SJSA1 (cell line): ENCODE data around the gene COPZ1. TPM values are rescaled to one million over a fixed set of nuclear protein-coding genes. Genes with fewer than 3 reads are reported as not detected.
"Not testable (repeated sequence)": the region's sequence is repeated elsewhere in the genome, so short reads cannot be mapped to it uniquely, and the experiment has no call there.

ENCODE experiments used
- DNase-seq, 2 experiments: peaks; one replicate each; pipeline ENCODE4 v3.0.0-alpha.2; 2015 to 2020; ENCODE audit warnings: low spot score in 2 of 2, low read depth in 1 of 2
- H3K27ac ChIP-seq: fragments of 250-450 bp; sonication (Bioruptor Pico); 2 replicates; pipeline ENCODE4 v1.5.1; 2020; ENCODE audit warnings: mild to moderate bottlenecking, moderate library complexity
- H3K27me3 ChIP-seq: fragments of 250-450 bp; sonication (Bioruptor Pico); replicated peaks from 2 replicates; pipeline ENCODE4 v1.5.1; 2020; ENCODE audit warnings: mild to moderate bottlenecking, moderate library complexity
- H3K36me3 ChIP-seq: fragments of 250-450 bp; sonication (Bioruptor Pico); 2 replicates; pipeline ENCODE4 v1.5.1; 2020; ENCODE audit warnings: mild to moderate bottlenecking
- H3K4me1 ChIP-seq: fragments of 250-450 bp; sonication (Bioruptor Pico); replicated peaks from 2 replicates; pipeline ENCODE4 v1.6.1; 2021; ENCODE audit warnings: mild to moderate bottlenecking
- H3K4me3 ChIP-seq: fragments of 250-450 bp; sonication (Bioruptor Pico); 2 replicates; pipeline ENCODE4 v1.5.1; 2020; ENCODE audit warnings: mild to moderate bottlenecking
- H3K9me3 ChIP-seq: fragments of 250-450 bp; sonication (Bioruptor Pico); replicated peaks from 2 replicates; pipeline ENCODE4 v1.5.1; 2020; ENCODE audit warnings: mild to moderate bottlenecking
- total RNA-seq: library from RNA; depleted of rRNA; stranded (reverse); fragments of >200 nt; shearing (Covaris generic); gene quantifications from 2 replicates; pipeline ENCODE4 v1.2.3, GENCODE V29; 2014; rRNA removed

The COPZ1 gene, protein sequence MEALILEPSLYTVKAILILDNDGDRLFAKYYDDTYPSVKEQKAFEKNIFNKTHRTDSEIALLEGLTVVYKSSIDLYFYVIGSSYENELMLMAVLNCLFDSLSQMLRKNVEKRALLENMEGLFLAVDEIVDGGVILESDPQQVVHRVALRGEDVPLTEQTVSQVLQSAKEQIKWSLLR
- 106 and 191 TPM in 2 replicates for total RNA-seq

GRCh38 chr12:54324617-54325441 is at the start of gene COPZ1:
COPZ1 (plus strand) TSS chr12:54325131; CDS start chr12:54325164, 33 bp downstream.
- no peaks in the 10 kb centered on the region for H3K27me3 ChIP-seq
- peaks cover 8% of the 10 kb centered on the region for H3K4me1 ChIP-seq
- peak within 1 kb of the TSS; percentile 79 for H3K27ac ChIP-seq

DNA sequence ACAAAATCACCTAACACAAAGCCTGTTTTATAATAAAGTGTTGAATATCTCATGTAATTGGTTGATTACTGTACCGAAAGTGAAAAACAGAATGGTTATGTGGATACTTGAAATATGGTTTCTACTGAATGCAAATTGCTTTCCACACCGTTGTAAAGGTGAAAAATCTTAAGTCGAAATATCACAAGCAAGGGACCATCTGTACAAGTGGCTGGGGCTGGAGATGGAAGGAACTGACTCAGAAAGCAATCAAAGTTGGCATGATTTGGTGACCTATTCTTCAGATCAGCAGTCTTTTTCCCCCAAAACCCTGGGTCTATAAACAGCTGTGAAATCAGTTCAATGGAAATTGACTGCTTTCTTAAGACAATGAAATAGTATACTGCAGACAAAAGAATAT is 48.6 kb upstream of the COPZ1 start:
- no peak overlapping the region for H3K4me3 ChIP-seq
- no peak overlapping the region for H3K27ac ChIP-seq
- no peak for DNase-seq
- no peaks in the 10 kb centered on the region for H3K27me3 ChIP-seq
- peaks cover 22% of the 10 kb centered on the region for H3K4me1 ChIP-seq
- H3K9me3 ChIP-seq = no peaks in the 10 kb centered on the region
- H3K36me3 ChIP-seq = peaks cover 60% of the 10 kb centered on the region

More at GRCh38 chr12:54324617-54325441, at the start of gene COPZ1:
- peak within 1 kb of the TSS; percentile 67 for H3K4me3 ChIP-seq
- H3K36me3 ChIP-seq = peaks cover 24% of the 10 kb centered on the region
- H3K9me3 ChIP-seq = no peaks in the 10 kb centered on the region
- peak; percentile 95 to 97 for DNase-seq

DNA sequence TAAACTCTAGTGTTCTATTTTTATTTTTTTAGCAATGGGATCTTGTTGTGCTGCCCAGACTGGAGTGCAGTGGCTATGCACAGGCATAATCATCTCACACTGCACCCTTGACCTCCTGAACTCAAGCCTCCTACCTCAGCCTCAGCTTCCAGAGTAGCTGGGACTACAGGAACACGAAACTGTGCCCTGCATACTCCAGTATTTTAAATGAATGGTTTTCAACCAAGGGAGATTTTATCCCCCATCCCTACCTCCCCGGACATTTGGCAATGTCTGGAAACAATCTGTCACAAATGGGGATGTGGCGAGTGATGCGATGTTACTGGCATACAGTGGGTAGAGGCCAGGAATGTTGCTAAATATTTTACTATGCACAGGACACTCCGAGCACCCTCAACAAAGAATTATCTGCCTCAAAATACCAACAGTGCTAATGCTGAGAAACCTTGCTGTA is 47.1 kb upstream of the COPZ1 start:
- Histone ChIP-seq H3K9me3 (no peaks in the 10 kb centered on the region), H3K27me3 (no peaks in the 10 kb centered on the region), H3K36me3 (peaks cover 60% of the 10 kb centered on the region), H3K27ac (peak overlapping the region; percentile 94), H3K4me3 (peak overlapping the region; percentile 61), H3K4me1 (peaks cover 27% of the 10 kb centered on the region)
- DNase-seq = peak; percentile 54 to 67

GRCh38 chr12:54279227-54279631 is 45.7 kb upstream of the COPZ1 start:
- peaks cover 34% of the 10 kb centered on the region for H3K4me1 ChIP-seq
- no peaks in the 10 kb centered on the region for H3K9me3 ChIP-seq
- no peaks in the 10 kb centered on the region for H3K27me3 ChIP-seq
- peak overlapping the region; percentile 94 for H3K27ac ChIP-seq
- no peak for DNase-seq
- peak overlapping the region; percentile 61 for H3K4me3 ChIP-seq
- H3K36me3 ChIP-seq = peaks cover 60% of the 10 kb centered on the region

DNA sequence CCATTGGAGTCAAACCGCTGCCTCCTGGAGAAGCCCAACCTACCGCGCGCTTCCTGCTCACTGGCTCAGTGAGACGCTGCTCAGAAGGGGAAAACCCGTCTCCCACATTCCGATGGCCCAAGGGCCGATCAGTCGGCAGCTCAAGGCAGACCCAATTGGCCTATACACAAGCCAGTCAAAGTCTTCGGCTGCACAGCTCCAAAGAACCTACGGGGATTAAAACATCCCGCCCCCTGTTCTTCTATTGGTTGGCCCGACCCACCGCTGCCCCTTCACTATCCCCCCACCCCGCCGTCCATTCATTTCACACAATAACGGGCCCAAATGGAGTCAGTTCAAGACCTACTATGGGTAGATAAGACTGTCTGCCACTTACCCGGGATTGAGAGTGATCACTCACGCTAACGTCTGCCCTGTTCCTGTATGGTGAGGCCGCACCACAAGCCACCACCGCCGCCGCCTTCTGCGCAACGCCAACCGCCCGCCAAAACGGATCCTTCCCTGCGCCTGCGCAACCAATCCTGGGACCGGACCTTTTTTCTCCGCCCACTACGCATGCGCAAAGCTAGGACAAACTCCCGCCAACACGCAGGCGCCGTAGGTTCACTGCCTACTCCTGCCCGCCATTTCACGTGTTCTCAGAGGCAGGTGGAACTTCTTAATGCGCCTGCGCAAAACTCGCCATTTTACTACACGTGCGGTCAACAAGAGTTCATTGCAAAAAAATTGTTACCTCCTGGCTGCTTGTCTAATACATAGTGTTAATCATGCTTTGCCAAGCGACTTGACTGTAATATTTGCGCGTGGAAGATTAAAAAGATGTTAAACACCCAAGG is 45.1 kb upstream of the COPZ1 start, which contains the start of gene CBX5:
Gene CBX5 (minus strand): TSS at position 491 of the 836 bp plus-strand sequence. CDS start 22,472 bp downstream, outside the sequence.
- DNase-seq = peak; percentile 98 to 99
- Histone ChIP-seq H3K27me3 (no peaks in the 10 kb centered on the region), H3K27ac (peak within 1 kb of the TSS; percentile 94), H3K9me3 (no peaks in the 10 kb centered on the region), H3K4me1 (peaks cover 29% of the 10 kb centered on the region), H3K36me3 (peaks cover 64% of the 10 kb centered on the region), H3K4me3 (peak within 1 kb of the TSS; percentile 61)

DNA sequence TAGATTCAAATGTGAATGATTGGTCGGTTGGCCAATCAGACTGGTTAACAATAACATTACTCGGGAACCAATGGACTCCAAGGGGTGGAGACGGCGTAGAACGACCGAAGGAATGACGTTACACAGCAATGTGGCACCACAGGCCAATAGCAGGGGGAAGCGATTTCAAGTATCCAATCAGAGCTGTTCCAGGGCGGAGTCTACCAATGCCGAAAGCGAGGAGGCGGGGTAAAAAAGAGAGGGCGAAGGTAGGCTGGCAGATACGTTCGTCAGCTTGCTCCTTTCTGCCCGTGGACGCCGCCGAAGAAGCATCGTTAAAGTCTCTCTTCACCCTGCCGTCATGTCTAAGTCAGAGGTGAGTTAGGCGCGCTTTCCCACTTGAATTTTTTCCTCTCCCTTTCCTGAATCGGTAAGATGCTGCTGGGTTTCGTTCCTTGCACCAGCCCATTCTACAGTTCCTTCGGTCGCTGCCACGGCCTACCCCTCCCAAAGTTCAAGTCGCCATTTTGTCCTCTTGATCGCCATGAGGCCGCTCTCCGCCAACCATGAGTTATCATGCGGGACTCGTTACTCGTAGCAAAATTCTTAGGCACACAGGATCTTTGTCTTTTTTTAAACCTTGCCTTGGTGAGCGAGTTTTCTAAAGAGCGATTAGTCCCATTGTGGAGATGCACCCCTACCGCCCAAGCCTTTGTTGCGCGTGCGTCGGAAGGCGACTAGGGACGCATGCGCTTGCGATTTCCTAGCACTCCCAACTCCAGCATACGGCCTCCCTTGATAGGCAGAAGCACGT is 44.3 kb upstream of the COPZ1 start, which contains the start of gene HNRNPA1:
Gene HNRNPA1 (plus strand): TSS at position 259 of the 793 bp plus-strand sequence. CDS start 82 bp downstream, at position 341.
- Histone ChIP-seq H3K27me3 (no peaks in the 10 kb centered on the region), H3K4me3 (peak within 1 kb of the TSS; percentile 61), H3K4me1 (peaks cover 29% of the 10 kb centered on the region), H3K36me3 (peaks cover 72% of the 10 kb centered on the region), H3K27ac (peak within 1 kb of the TSS; percentile 94), H3K9me3 (no peaks in the 10 kb centered on the region)
- peak; percentile 99 for DNase-seq

- not testable (repeated sequence) for H3K27me3 ChIP-seq, H3K9me3 ChIP-seq, DNase-seq
- H3K27ac ChIP-seq = peak overlapping the region; percentile 94
- H3K4me3 ChIP-seq = peak overlapping the region; percentile 61
- H3K4me1 ChIP-seq = peaks cover 29% of the 10 kb centered on the region
- peaks cover 77% of the 10 kb centered on the region for H3K36me3 ChIP-seq
Observed at GRCh38 chr12:54281261-54281638, 43.7 kb upstream of the COPZ1 start.

GRCh38 chr12:54281694-54282093 is 43.2 kb upstream of the COPZ1 start:
- peak overlapping the region; percentile 61 for H3K4me3 ChIP-seq
- H3K4me1 ChIP-seq = peaks cover 29% of the 10 kb centered on the region
- H3K27me3 ChIP-seq, H3K9me3 ChIP-seq, DNase-seq: not testable (repeated sequence)
- H3K36me3 ChIP-seq = peaks cover 80% of the 10 kb centered on the region
- H3K27ac ChIP-seq = peak overlapping the region; percentile 94

GRCh38 chr12:54282949-54283593 is 41.9 kb upstream of the COPZ1 start:
- Histone ChIP-seq H3K4me3 (peak overlapping the region; percentile 61), H3K4me1 (peaks cover 23% of the 10 kb centered on the region), H3K27me3 (no peaks in the 10 kb centered on the region), H3K27ac (no peak overlapping the region), H3K36me3 (peaks cover 88% of the 10 kb centered on the region), H3K9me3 (no peaks in the 10 kb centered on the region)
- DNase-seq = no peak

- peak overlapping the region; percentile 61 for H3K4me3 ChIP-seq
- DNase-seq, H3K27me3 ChIP-seq, H3K9me3 ChIP-seq, H3K27ac ChIP-seq: not testable (repeated sequence)
- peaks cover 20% of the 10 kb centered on the region for H3K4me1 ChIP-seq
- H3K36me3 ChIP-seq = peaks cover 84% of the 10 kb centered on the region
Observed at GRCh38 chr12:54284070-54284780, 40.7 kb upstream of the COPZ1 start.

- Histone ChIP-seq H3K27me3 (no peaks in the 10 kb centered on the region), H3K36me3 (peaks cover 82% of the 10 kb centered on the region), H3K27ac (no peak overlapping the region), H3K4me1 (peaks cover 20% of the 10 kb centered on the region), H3K9me3 (no peaks in the 10 kb centered on the region), H3K4me3 (no peak overlapping the region)
- no peak for DNase-seq
Observed at GRCh38 chr12:54285150-54286041, 39.5 kb upstream of the COPZ1 start.
